ENCODE results near the gene SOCS4. TPM values are rescaled to one million over a fixed set of nuclear protein-coding genes. Genes with fewer than 3 reads are reported as not detected.
A peak's percentile ranks its signal among the peaks of the same experiment; 100 is the strongest.
"Not testable (repeated sequence)": the region's sequence is repeated elsewhere in the genome, so short reads cannot be mapped to it uniquely, and the experiment has no call there.

SOCS4 gene
- total RNA-seq, 1 donor from 2014 or later = 17.9 TPM

DNA sequence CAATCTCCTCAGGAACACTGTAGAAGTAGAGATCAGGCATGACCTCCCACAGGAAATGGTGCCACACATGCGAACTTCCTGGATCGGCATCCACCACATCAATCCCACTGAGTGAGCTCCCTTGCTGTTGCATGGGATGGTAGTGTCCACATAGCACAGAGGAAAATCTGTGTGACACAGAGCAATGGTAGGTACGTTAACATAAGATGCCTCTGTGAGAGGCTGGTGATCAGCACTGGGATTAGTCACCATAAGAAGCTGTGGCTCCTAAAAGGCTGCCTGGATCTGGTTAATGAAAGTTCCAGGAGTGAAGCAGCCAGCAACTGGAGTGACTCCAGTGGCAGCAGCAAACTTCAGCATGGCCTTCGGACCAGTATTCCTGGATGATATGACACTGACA lies 22.0 kb upstream of the SOCS4 start:
- DNase-seq (no peak), ATAC-seq (no peak)
- H3K27ac ChIP-seq = no peak overlapping the region
- H3K4me3 ChIP-seq = no peak overlapping the region
- H3K27me3 ChIP-seq (ENCODE audit: low read depth) = no peaks in the 10 kb centered on the region
- no peaks in the 10 kb centered on the region for H3K9me3 ChIP-seq
- intact Hi-C loops (cut with DNase I) = no loop called here
- no peaks in the 10 kb centered on the region for H3K4me1 ChIP-seq
- H3K36me3 ChIP-seq = peaks cover 6% of the 10 kb centered on the region
- TF ChIP-seq, protein P1, sequence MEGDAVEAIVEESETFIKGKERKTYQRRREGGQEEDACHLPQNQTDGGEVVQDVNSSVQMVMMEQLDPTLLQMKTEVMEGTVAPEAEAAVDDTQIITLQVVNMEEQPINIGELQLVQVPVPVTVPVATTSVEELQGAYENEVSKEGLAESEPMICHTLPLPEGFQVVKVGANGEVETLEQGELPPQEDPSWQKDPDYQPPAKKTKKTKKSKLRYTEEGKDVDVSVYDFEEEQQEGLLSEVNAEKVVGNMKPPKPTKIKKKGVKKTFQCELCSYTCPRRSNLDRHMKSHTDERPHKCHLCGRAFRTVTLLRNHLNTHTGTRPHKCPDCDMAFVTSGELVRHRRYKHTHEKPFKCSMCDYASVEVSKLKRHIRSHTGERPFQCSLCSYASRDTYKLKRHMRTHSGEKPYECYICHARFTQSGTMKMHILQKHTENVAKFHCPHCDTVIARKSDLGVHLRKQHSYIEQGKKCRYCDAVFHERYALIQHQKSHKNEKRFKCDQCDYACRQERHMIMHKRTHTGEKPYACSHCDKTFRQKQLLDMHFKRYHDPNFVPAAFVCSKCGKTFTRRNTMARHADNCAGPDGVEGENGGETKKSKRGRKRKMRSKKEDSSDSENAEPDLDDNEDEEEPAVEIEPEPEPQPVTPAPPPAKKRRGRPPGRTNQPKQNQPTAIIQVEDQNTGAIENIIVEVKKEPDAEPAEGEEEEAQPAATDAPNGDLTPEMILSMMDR (IDR thresholded peaks at IDR 0.05) = no peak

DNA sequence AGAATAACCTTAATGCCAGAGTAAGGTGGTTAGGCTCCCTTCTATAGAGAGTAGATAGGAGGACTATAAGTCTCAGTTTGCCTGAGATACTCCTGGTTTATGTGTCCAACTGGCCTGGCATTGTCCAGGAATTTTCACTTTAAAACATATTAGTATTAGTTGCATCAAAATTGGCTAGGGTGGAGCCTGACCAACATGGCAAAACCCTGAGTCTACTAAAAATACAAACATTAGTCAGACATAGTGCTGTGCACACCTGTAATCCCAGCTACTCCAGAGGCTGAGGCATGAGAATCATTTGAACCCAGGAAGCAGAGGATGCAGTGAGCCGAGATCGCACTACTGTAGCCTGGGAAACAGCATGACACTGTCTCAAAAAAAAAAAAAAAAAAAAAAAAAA lies 12.0 kb upstream of the SOCS4 start:
- Histone ChIP-seq H3K36me3 (no peaks in the 10 kb centered on the region), H3K27ac (no peak overlapping the region), H3K4me1 (no peaks in the 10 kb centered on the region), H3K27me3 (ENCODE audit: low read depth) (no peaks in the 10 kb centered on the region), H3K4me3 (no peak overlapping the region), H3K9me3 (no peaks in the 10 kb centered on the region)
- TF ChIP-seq, protein P1 (IDR thresholded peaks at IDR 0.05) = no peak
- DNase-seq (no peak), ATAC-seq (no peak)
- intact Hi-C loops (cut with DNase I) = no loop called here

DNA sequence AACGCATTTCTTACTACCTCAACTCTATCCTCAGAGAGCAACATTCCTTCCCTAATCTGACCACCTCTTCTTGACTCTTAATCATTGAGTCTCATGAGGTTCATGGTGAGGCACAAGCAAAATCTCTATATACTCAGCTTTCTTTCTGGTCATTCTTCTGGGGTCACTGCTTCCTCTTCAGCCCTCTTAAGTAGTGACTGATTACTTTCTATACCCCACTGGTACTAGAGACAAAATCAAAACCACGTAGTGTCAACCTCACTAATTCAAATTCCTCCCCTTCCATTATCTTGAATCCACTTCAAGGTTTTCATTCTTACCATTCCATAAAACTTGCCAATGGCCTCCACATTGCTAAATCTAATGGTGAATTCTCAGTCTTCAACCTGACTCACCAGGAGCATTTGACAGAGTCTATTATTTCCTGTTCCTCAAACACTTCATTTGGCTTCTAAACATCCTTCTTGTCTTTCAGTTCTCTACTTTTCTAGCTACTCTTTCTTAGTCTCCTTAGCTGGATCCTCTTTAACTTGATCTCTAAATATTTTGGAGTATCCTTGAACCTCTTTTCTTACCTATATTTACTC lies 7.0 kb upstream of the SOCS4 start:
- no peak overlapping the region for H3K4me3 ChIP-seq
- intact Hi-C loops (cut with DNase I) = no loop called here
- TF ChIP-seq, protein P1 (IDR thresholded peaks at IDR 0.05) = no peak
- H3K4me1 ChIP-seq = no peaks in the 10 kb centered on the region
- H3K36me3 ChIP-seq = no peaks in the 10 kb centered on the region
- H3K27ac ChIP-seq = no peak overlapping the region
- no peaks in the 10 kb centered on the region for H3K9me3 ChIP-seq
- ATAC-seq (no peak), DNase-seq (no peak)
- no peaks in the 10 kb centered on the region for H3K27me3 ChIP-seq (ENCODE audit: low read depth)

DNA sequence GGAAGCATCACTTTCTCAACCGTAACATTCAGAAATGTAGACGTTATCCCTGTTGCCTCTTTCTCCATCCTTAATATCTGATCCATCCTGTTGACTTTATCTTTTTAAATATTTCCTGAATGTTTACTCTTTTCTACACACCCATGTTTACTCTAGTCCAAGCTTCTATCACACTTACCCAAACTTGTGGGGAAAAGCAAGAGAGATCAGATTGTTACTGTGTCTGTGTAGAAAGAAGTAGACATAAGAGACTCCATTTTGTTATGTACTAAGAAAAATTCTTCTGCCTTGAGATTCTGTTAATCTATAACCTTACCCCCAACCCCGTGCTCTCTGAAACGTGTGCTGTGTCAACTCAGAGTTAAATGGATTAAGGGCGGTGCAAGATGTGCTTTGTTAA lies 2.7 kb upstream of the SOCS4 start:
- H3K9me3 ChIP-seq; ATAC-seq; DNase-seq; intact Hi-C loops (cut with DNase I); H3K27ac ChIP-seq; H3K36me3 ChIP-seq; H3K27me3 ChIP-seq (ENCODE audit: low read depth); H3K4me3 ChIP-seq: not testable (repeated sequence)
- peaks cover 32% of the 10 kb centered on the region for H3K4me1 ChIP-seq

DNA sequence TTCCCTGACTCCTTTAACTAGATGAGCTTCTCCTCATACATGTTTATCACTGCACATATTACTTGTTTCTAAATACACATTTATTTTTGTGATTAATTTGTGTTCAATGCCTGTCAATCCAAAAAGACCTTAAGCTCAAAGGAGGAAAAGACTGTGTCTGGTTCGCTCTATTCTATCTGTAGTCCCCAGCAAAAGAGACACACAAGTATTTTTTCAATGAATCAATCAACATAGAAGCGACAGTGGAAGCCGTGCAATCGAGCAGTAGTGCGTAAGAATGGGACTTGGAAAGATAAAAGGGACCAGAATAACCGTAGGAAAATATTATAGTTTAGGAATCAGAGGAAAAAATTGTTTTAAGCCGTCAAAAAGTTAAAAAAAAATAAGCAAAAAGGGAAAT lies 1.1 kb upstream of the SOCS4 start:
- no peak overlapping the region for H3K27ac ChIP-seq

DNA sequence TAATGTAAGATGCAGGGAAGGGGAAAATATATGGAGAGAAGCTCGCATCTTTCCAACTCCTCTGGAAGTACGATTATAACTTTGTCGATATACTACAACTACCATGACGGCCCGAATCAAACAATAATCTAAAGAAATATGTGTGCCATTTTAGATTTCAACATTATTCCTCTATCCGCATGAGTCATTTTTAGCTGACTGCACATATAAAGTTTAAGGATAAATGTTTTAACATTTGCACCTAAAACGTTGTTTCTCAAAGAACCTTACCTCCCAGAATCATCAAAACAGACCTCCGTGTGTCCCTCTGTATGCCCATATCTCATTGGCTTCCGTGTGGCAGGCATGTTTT lies 619 bp upstream of the SOCS4 start:
- no peak for DNase-seq
- Histone ChIP-seq H3K9me3 (no peaks in the 10 kb centered on the region), H3K36me3 (no peaks in the 10 kb centered on the region), H3K4me3 (peak overlapping the region; percentile 87), H3K27me3 (ENCODE audit: low read depth) (no peaks in the 10 kb centered on the region), H3K4me1 (peaks cover 43% of the 10 kb centered on the region), H3K27ac (peak overlapping the region; percentile 91)
- TF ChIP-seq, protein P1 (IDR thresholded peaks at IDR 0.05) = no peak
- no peak for ATAC-seq
- intact Hi-C loops (cut with DNase I) = no loop called here

More for the DNA sequence above, 1.1 kb upstream of the SOCS4 start:
- no peak for DNase-seq
- no peaks in the 10 kb centered on the region for H3K9me3 ChIP-seq
- intact Hi-C loops (cut with DNase I) = no loop called here
- ATAC-seq = no peak
- H3K27me3 ChIP-seq (ENCODE audit: low read depth) = no peaks in the 10 kb centered on the region
- TF ChIP-seq, protein P1 (IDR thresholded peaks at IDR 0.05) = no peak
- H3K4me3 ChIP-seq = peak overlapping the region; percentile 87
- H3K36me3 ChIP-seq = no peaks in the 10 kb centered on the region
- peaks cover 38% of the 10 kb centered on the region for H3K4me1 ChIP-seq
